A549 (cell line): Measurements from ENCODE around the gene OLIG1. TPM values are rescaled to one million over a fixed set of nuclear protein-coding genes. Genes with fewer than 3 reads are reported as not detected.
A peak's percentile ranks its signal among the peaks of the same experiment; 100 is the strongest.

Experiments used
- ATAC-seq, 2 experiments: fragments of 200-7000 bp in 1 of 2; fragments of >200 bp in 1 of 2; cut with Nextera tagmentation in 1 of 2; cut with Tn5 transposase in 1 of 2; 3 replicates each; pipeline versions ENCODE4 v1.8.0 to v1.9.1; 2018 to 2020; ENCODE audit warnings: mild to moderate bottlenecking in 1 of 2, moderate library complexity in 1 of 2
- CTCF ChIA-PET: fragments of 300-600 bp; sonication (Branson Sonifier 250); formaldehyde crosslinking; extraction: SDS; loops from one replicate; lab custom pipeline; 2021; ENCODE audit warnings: antibody characterized with exemption, inconsistent platforms; lab: Yijun Ruan, JAX
- POLR2A ChIA-PET: fragments of 350-600 bp; formaldehyde crosslinking; extraction: SDS; loops from one replicate; lab custom pipeline; 2021; ENCODE audit warnings: antibody characterized with exemption, inconsistent platforms; lab: Yijun Ruan, JAX
- DNase-seq, 2 experiments: peaks; one replicate each; pipeline versions ENCODE4 v3.0.0 to v3.0.0-alpha.2; 2011 to 2016; ENCODE audit warnings: low read depth in 1 of 2, low spot score in 1 of 2
- FAIRE-seq: peaks from 2 replicates; lab custom pipeline; 2011; peaks lifted over from hg19 to GRCh38; lab: Jason Lieb, UNC
- H3K27ac ChIP-seq, 2 experiments: fragments of >200 bp; sonication (Bioruptor Twin); formaldehyde crosslinking; 3 replicates each; pipeline ENCODE4 v1.5.1; 2016 to 2017
- H3K4me1 ChIP-seq: fragments of >200 bp; sonication (Bioruptor Twin); formaldehyde crosslinking; 3 replicates; pipeline ENCODE4 v1.6.1; 2016
- H3K4me2 ChIP-seq: fragments of >200 bp; sonication (Bioruptor Twin); formaldehyde crosslinking; 3 replicates; pipeline ENCODE4 v1.6.1; 2016
- H3K4me3 ChIP-seq: fragments of >200 bp; sonication (Bioruptor Twin); formaldehyde crosslinking; 3 replicates; pipeline ENCODE4 v1.5.1; 2016
- H3K9me3 ChIP-seq: fragments of >200 bp; sonication (Bioruptor Twin); formaldehyde crosslinking; 3 replicates; pipeline ENCODE4 v1.6.1; 2016
- BHLHE40 ChIP-seq: IDR thresholded peaks from 2 replicates; pipeline ENCODE4 v1.6.1; 2012; ENCODE audit warnings: low read depth, low read length, inconsistent platforms
- CBX2 ChIP-seq: fragments of 200-600 bp; sonication (generic); IDR thresholded peaks from 2 replicates; pipeline ENCODE4 v1.6.1; 2016; ENCODE audit warnings: low read depth, mild to moderate bottlenecking, borderline replicate concordance
- CEBPB ChIP-seq, 2 experiments: fragments of >200 bp in 1 of 2; sonication (Bioruptor Twin) in 1 of 2; formaldehyde crosslinking in 1 of 2; IDR thresholded peaks; 2 replicates each; pipeline ENCODE4 v1.6.1; 2012 to 2016
- CHD2 ChIP-seq: fragments of 150-350 bp; IDR thresholded peaks from 2 replicates; pipeline ENCODE4 v1.6.1; 2014; ENCODE audit warnings: low read length; ENCODE audit not compliant: partially characterized antibody
- CHD4 ChIP-seq: fragments of 200-600 bp; sonication (generic); IDR thresholded peaks from 2 replicates; pipeline ENCODE4 v1.6.1; 2016; ENCODE audit warnings: antibody characterized with exemption, mild to moderate bottlenecking, borderline replicate concordance
- EHF ChIP-seq: fragments of 250-450 bp; sonication (Bioruptor Pico); IDR thresholded peaks from 2 replicates; pipeline ENCODE4 v1.5.0; 2020; ENCODE audit warnings: mild to moderate bottlenecking
- EP300 ChIP-seq, 2 experiments: fragments of >200 bp; sonication (Bioruptor Twin); formaldehyde crosslinking; IDR thresholded peaks; 2 replicates in 1 of 2; 3 replicates in 1 of 2; pipeline ENCODE4 v1.6.1; 2016 to 2017
- FOSL2 ChIP-seq, 2 experiments: fragments of 450-650 bp in 1 of 2; fragments of >200 bp in 1 of 2; sonication (Bioruptor Twin) in 1 of 2; formaldehyde crosslinking; IDR thresholded peaks; 2 replicates each; pipeline versions ENCODE4 v1.5.0 to v1.6.1; 2016 to 2020; ENCODE audit warnings: mild to moderate bottlenecking in 1 of 2, moderate library complexity in 1 of 2
- FOXS1 ChIP-seq: fragments of 250-450 bp; sonication (Bioruptor Pico); IDR thresholded peaks from 2 replicates; pipeline ENCODE4 v1.5.0; 2020; ENCODE audit warnings: mild to moderate bottlenecking, moderate library complexity
- HDAC2 ChIP-seq: fragments of 200-600 bp; sonication (generic); IDR thresholded peaks from 2 replicates; pipeline ENCODE4 v1.6.1; 2016
- HOXB5 ChIP-seq: fragments of 250-450 bp; sonication (Bioruptor Pico); IDR thresholded peaks from 2 replicates; pipeline ENCODE4 v1.5.0; 2020; ENCODE audit warnings: mild to moderate bottlenecking, moderate library complexity
- JUN ChIP-seq, 2 experiments: fragments of >200 bp; sonication (Bioruptor Twin); formaldehyde crosslinking; IDR thresholded peaks; 2 replicates in 1 of 2; 3 replicates in 1 of 2; pipeline ENCODE4 v1.6.1; 2016 to 2017
- KDM5A ChIP-seq: fragments of 200-600 bp; sonication (generic); IDR thresholded peaks from 2 replicates; pipeline ENCODE4 v1.6.1; 2016; ENCODE audit warnings: antibody characterized with exemption, mild to moderate bottlenecking
- MAZ ChIP-seq: fragments of 150-350 bp; IDR thresholded peaks from 2 replicates; pipeline ENCODE4 v1.6.1; 2014; ENCODE audit warnings: antibody characterized with exemption, low read depth, low read length, borderline replicate concordance
- MYC ChIP-seq: IDR thresholded peaks from 2 replicates; pipeline ENCODE4 v1.6.1; 2012; ENCODE audit warnings: mild to moderate bottlenecking, inconsistent platforms, low read length, improper control_type of control experiment, borderline replicate concordance
- NFE2L2 ChIP-seq: fragments of 150-350 bp; conservative IDR thresholded peaks from 2 replicates; pipeline ENCODE4 v1.6.1; 2014; ENCODE audit warnings: low read length
- NPAS2 ChIP-seq: fragments of 250-450 bp; sonication (Bioruptor Pico); IDR thresholded peaks from 2 replicates; pipeline ENCODE4 v1.8.0; 2022; ENCODE audit warnings: mild to moderate bottlenecking, moderate library complexity, borderline replicate concordance
- NR3C1 ChIP-seq: fragments of >200 bp; sonication (Bioruptor Twin); formaldehyde crosslinking; IDR thresholded peaks from 3 replicates; pipeline ENCODE4 v1.6.1; 2017
- POLR2A ChIP-seq: IDR thresholded peaks from 2 replicates; pipeline ENCODE4 v1.6.1; 2012; ENCODE audit warnings: mild to moderate bottlenecking, low read length
- RAD21 ChIP-seq, 2 experiments: fragments of >200 bp in 1 of 2; sonication (Bioruptor Twin) in 1 of 2; formaldehyde crosslinking in 1 of 2; IDR thresholded peaks in 1 of 2; conservative IDR thresholded peaks in 1 of 2; 2 replicates in 1 of 2; 3 replicates in 1 of 2; pipeline ENCODE4 v1.6.1; 2012 to 2018; ENCODE audit warnings: inconsistent platforms in 1 of 2
- RARB ChIP-seq: fragments of 250-450 bp; sonication (Bioruptor Pico); IDR thresholded peaks from 2 replicates; pipeline ENCODE4 v1.8.0; 2021; ENCODE audit warnings: mild to moderate bottlenecking, moderate library complexity
- RFX5 ChIP-seq: fragments of 450-650 bp; IDR thresholded peaks from 2 replicates; pipeline ENCODE4 v1.7.1; 2014; ENCODE audit warnings: antibody characterized with exemption, mild to moderate bottlenecking, moderate library complexity
- RNF2 ChIP-seq: fragments of 200-600 bp; sonication (generic); IDR thresholded peaks from 2 replicates; pipeline ENCODE4 v1.6.1; 2016; ENCODE audit warnings: low read depth, mild to moderate bottlenecking, antibody characterized with exemption, moderate library complexity, borderline replicate concordance
- SREBF2 ChIP-seq: fragments of 450-650 bp; IDR thresholded peaks from 2 replicates; pipeline ENCODE4 v1.6.1; 2014; ENCODE audit warnings: mild to moderate bottlenecking, moderate library complexity
- TP53 ChIP-seq: fragments of 250-450 bp; sonication (Bioruptor Pico); IDR thresholded peaks from 2 replicates; pipeline ENCODE4 v1.5.0; 2021; ENCODE audit warnings: mild to moderate bottlenecking, moderate library complexity
- ZFP36 ChIP-seq: fragments of 450-650 bp; IDR thresholded peaks from 2 replicates; pipeline ENCODE4 v1.6.1; 2014; ENCODE audit warnings: borderline replicate concordance; ENCODE audit not compliant: partially characterized antibody
- ZNF302 ChIP-seq: fragments of 250-450 bp; sonication (Bioruptor Pico); IDR thresholded peaks from 2 replicates; pipeline ENCODE4 v1.9.0; 2021; ENCODE audit warnings: inconsistent platforms, mild to moderate bottlenecking, moderate library complexity
- WGBS: methylation state at CpG from one replicate; pipeline ENCODE4 v1.1.6; 2017; ENCODE audit errors: missing lambda C conversion rate; 5-methylcytosine and 5-hydroxymethylcytosine counted together
- polyA plus RNA-seq, 4 experiments: library from polyadenylated mRNA; depleted of rRNA in 3 of 4; stranded (reverse); fragments of >200 nt; fragmentation: RNase III in 1 of 4; extraction: RNeasy Plus Mini Kit Qiagen cat#74134 plus additional on column Dnase treatment in 1 of 4; gene quantifications; 2 replicates in 3 of 4; 3 replicates in 1 of 4; pipeline ENCODE4 v1.2.3, GENCODE V29; 2011 to 2017
- TF ChIP-seq, protein P1 (sequence below): fragments of >200 bp; sonication (Bioruptor Twin); formaldehyde crosslinking; IDR thresholded peaks from 2 replicates; pipeline ENCODE4 v1.6.1; 2016
- TF ChIP-seq, protein P2 (sequence below): IDR thresholded peaks from 2 replicates; pipeline ENCODE4 v1.6.1; 2012; ENCODE audit warnings: low read depth, borderline replicate concordance
- TF ChIP-seq, protein P3 (sequence below): IDR thresholded peaks from 2 replicates; pipeline ENCODE4 v1.6.1; 2012
- TF ChIP-seq, protein P4 (sequence below): fragments of >200 bp; sonication (Bioruptor Twin); formaldehyde crosslinking; IDR thresholded peaks from 3 replicates; pipeline ENCODE4 v1.5.1; 2016

The OLIG1 gene
- polyA plus RNA-seq, 2 of the 4 experiments (the other 2 are of a cell fraction) = not detected

DNA sequence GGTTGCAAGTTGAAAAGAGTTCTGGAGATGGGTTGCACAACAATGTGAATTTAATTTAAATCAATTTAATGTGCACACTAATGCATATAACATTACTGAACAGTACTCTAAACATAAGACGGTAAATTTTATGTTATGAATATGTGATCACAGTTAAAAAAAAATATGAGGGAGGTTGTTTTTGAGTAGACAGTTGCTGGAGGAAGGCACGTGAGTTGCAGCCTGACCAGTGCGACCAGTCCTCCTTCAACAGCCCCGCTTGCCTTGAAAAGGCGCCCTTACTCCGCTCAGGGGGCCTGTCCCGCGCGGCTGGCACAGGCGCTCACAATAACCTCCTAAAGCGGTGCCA is 322 bp upstream of the OLIG1 start:
- TF ChIP-seq CHD2 (no peak), RFX5 (no peak), FOSL2 (IDR thresholded peaks at IDR 0.05) (no peak), FOSL2 (CRISPR knock-in tag; IDR thresholded peaks at IDR 0.05) (no peak), EHF (CRISPR knock-in tag) (no peak), HOXB5 (CRISPR knock-in tag) (no peak), CEBPB (IDR thresholded peaks at IDR 0.05) (no peak), NPAS2 (CRISPR knock-in tag) (no peak), BHLHE40 (no peak), FOXS1 (CRISPR knock-in tag) (no peak), RNF2 (no peak), POLR2A (no peak), JUN (IDR thresholded peaks at IDR 0.05) (no peak), MAZ (no peak), NR3C1 (no peak), ZNF302 (no peak), SREBF2 (no peak), HDAC2 (no peak), MYC (no peak)
- no peak for ATAC-seq
- Histone ChIP-seq H3K4me2 (peak overlapping the region; percentile 85), H3K27ac (no peak overlapping the region), H3K4me3 (peak overlapping the region; percentile 42), H3K9me3 (peaks cover 8% of the 10 kb centered on the region), H3K4me1 (0 out of 3 replicates have a peak, but pooled peaks cover 4% of the 10 kb centered on the region)
- ChIA-PET POLR2A (no interaction called here), CTCF (interaction anchor here (1.0 kb wide), 1 partner anchor 10 kb away, joined by 3 read pairs; no protein-coding TSS in a partner anchor)
- no peak for FAIRE-seq
- DNase-seq = no peak
- 23% methylated on average over 4 of the region's 11 CpGs for WGBS

DNA sequence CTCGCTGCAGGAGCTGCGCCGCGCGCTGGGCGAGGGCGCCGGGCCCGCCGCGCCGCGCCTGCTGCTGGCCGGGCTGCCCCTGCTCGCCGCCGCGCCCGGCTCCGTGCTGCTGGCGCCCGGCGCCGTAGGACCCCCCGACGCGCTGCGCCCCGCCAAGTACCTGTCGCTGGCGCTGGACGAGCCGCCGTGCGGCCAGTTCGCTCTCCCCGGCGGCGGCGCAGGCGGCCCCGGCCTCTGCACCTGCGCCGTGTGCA is 730 bp downstream of the OLIG1 start:
- H3K27ac ChIP-seq = no peak overlapping the region
- ChIA-PET POLR2A (no interaction called here), CTCF (interaction anchor here (1.0 kb wide), 2 partner anchors 10 to 11 kb away, joined by 3 read pairs; no protein-coding TSS in a partner anchor)
- peak overlapping the region; percentile 42 for H3K4me3 ChIP-seq
- no peak for FAIRE-seq
- TF ChIP-seq RARB = no peak
- no peak for TF ChIP-seq NPAS2 (CRISPR knock-in tag)
- TF ChIP-seq CHD2 = no peak
- TF ChIP-seq TP53 (CRISPR knock-in tag) = no peak
- TF ChIP-seq JUN (IDR thresholded peaks at IDR 0.05) = no peak
- no peak for TF ChIP-seq MAZ
- peaks cover 8% of the 10 kb centered on the region for H3K9me3 ChIP-seq
- ATAC-seq = peak in 1 of 2 experiments; percentile 42; a peak in 2 of 6 replicates
- H3K4me2 ChIP-seq = peak overlapping the region; percentile 85
- DNase-seq = no peak
- no CpG with 5 or more reads among the region's 44 CpGs for WGBS
- 0 out of 3 replicates have a peak, but pooled peaks cover 4% of the 10 kb centered on the region for H3K4me1 ChIP-seq

DNA sequence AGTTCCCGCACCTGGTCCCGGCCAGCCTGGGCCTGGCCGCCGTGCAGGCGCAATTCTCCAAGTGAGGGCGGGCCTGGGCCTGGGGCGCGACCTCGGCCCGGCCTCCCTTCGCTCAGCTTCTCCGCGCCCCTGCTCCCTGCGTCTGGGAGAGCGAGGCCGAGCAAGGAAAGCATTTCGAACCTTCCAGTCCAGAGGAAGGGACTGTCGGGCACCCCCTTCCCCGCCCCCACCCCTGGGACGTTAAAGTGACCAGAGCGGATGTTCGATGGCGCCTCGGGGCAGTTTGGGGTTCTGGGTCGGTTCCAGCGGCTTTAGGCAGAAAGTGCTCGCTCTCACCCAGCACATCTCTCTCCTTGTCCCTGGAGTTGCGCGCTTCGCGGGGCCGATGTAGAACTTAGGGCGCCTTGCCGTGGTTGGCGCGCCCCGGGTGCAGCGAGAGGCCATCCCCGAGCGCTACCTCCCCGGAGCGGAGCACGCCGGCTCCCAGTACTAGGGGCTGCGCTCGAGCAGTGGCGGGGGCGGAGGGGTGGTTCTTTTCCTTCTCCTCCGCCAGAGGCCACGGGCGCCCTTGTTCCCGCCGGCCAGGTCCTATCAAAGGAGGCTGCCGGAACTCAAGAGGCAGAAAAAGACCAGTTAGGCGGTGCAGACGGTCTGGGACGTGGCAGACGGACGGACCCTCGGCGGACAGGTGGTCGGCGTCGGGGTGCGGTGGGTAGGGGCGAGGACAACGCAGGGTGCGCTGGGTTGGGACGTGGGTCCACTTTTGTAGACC is 1.2 kb downstream of the OLIG1 start:
- WGBS = 0% methylated on average over 3 of the region's 69 CpGs
- POLR2A ChIA-PET = no interaction called here
- peak overlapping the region; percentile 42 for H3K4me3 ChIP-seq
- H3K4me2 ChIP-seq = peak overlapping the region; percentile 85
- peaks cover 8% of the 10 kb centered on the region for H3K9me3 ChIP-seq
- TF ChIP-seq, protein P1, sequence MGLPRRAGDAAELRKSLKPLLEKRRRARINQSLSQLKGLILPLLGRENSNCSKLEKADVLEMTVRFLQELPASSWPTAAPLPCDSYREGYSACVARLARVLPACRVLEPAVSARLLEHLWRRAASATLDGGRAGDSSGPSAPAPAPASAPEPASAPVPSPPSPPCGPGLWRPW = no peak
- TF ChIP-seq RFX5 (no peak), CBX2 (no peak), EHF (CRISPR knock-in tag) (no peak), EP300 (IDR thresholded peaks at IDR 0.05) (no peak), MYC (no peak), NFE2L2 (no peak), RAD21 (conservative IDR thresholded peaks at IDR 0.05 in 1 of 2, IDR thresholded peaks at IDR 0.05 in 1 of 2) (no peak), ZFP36 (no peak), KDM5A (no peak), MAZ (no peak), CHD4 (no peak)
- TF ChIP-seq, protein P2, sequence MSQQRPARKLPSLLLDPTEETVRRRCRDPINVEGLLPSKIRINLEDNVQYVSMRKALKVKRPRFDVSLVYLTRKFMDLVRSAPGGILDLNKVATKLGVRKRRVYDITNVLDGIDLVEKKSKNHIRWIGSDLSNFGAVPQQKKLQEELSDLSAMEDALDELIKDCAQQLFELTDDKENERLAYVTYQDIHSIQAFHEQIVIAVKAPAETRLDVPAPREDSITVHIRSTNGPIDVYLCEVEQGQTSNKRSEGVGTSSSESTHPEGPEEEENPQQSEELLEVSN = no peak
- TF ChIP-seq, protein P3, sequence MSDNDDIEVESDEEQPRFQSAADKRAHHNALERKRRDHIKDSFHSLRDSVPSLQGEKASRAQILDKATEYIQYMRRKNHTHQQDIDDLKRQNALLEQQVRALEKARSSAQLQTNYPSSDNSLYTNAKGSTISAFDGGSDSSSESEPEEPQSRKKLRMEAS = no peak
- TF ChIP-seq, protein P4, sequence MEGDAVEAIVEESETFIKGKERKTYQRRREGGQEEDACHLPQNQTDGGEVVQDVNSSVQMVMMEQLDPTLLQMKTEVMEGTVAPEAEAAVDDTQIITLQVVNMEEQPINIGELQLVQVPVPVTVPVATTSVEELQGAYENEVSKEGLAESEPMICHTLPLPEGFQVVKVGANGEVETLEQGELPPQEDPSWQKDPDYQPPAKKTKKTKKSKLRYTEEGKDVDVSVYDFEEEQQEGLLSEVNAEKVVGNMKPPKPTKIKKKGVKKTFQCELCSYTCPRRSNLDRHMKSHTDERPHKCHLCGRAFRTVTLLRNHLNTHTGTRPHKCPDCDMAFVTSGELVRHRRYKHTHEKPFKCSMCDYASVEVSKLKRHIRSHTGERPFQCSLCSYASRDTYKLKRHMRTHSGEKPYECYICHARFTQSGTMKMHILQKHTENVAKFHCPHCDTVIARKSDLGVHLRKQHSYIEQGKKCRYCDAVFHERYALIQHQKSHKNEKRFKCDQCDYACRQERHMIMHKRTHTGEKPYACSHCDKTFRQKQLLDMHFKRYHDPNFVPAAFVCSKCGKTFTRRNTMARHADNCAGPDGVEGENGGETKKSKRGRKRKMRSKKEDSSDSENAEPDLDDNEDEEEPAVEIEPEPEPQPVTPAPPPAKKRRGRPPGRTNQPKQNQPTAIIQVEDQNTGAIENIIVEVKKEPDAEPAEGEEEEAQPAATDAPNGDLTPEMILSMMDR = no peak
- TF ChIP-seq, all 56 proteins: peak for 0
- CTCF ChIA-PET = interaction anchor here (1.0 kb wide), 1 partner anchor 9 kb away, joined by 3 read pairs; no protein-coding TSS in a partner anchor
- FAIRE-seq (no peak), ATAC-seq (peak; percentile 32 to 50; a peak in 3 of 6 replicates), DNase-seq (peak in 1 of 2 experiments; percentile 30)
- Histone ChIP-seq H3K4me1 (0 out of 3 replicates have a peak, but pooled peaks cover 4% of the 10 kb centered on the region), H3K27ac (no peak overlapping the region)
